Hematopoietic multipotent progenitor cell (in vitro differentiated cells): Measurements from ENCODE around the gene RNF19B. TPM values are rescaled to one million over a fixed set of nuclear protein-coding genes. Genes with fewer than 3 reads are reported as not detected.
"Not testable (repeated sequence)": the region's sequence is repeated elsewhere in the genome, so short reads cannot be mapped to it uniquely, and the experiment has no call there.

Experiments
- DNase-seq, 3 donors: peaks; one replicate each; pipeline ENCODE4 v3.0.0-alpha.2; 2011 to 2015; ENCODE audit warnings: low read depth in 2 of 3, low spot score in 2 of 3
- total RNA-seq: library from RNA; depleted of rRNA; stranded (reverse); fragments of >200 nt; gene quantifications from one replicate; pipeline ENCODE4 v1.2.3, GENCODE V29; 2012

The RNF19B gene
- total RNA-seq, 1 donor: 23.2 TPM

GRCh38 chr1:32992489-32993323 lies 28.1 kb upstream of the RNF19B start:
- peak in 2 of 3 donors; percentile 97 for DNase-seq

- DNase-seq: no peak
These were observed 27.3 kb upstream of the RNF19B start for GRCh38 chr1:32991819-32992488.

GRCh38 chr1:32991386-32991785 lies 26.8 kb upstream of the RNF19B start:
- no peak for DNase-seq

GRCh38 chr1:32990887-32991286 lies 26.3 kb upstream of the RNF19B start:
- DNase-seq: no peak

GRCh38 chr1:32989160-32990050 lies 24.8 kb upstream of the RNF19B start:
- peak in 2 of 3 donors; percentile 64 to 79 for DNase-seq

GRCh38 chr1:32988665-32989064 lies 24.1 kb upstream of the RNF19B start:
- no peak for DNase-seq

GRCh38 chr1:32985226-32985625 lies 20.6 kb upstream of the RNF19B start:
- no peak for DNase-seq

GRCh38 chr1:32984455-32985171 lies 20.0 kb upstream of the RNF19B start:
- DNase-seq: no peak

- DNase-seq: no peak
These were observed 19.5 kb upstream of the RNF19B start for GRCh38 chr1:32984090-32984454.

GRCh38 chr1:32983020-32983419 lies 18.4 kb upstream of the RNF19B start:
- DNase-seq: no peak

- peak; percentile 46 to 92 (median 86) for DNase-seq
These were observed 16.6 kb upstream of the RNF19B start for GRCh38 chr1:32981003-32981901.

GRCh38 chr1:32980080-32980479 lies 15.5 kb upstream of the RNF19B start:
- DNase-seq: no peak

- no peak for DNase-seq
These were observed 14.2 kb upstream of the RNF19B start for GRCh38 chr1:32978854-32979253.

- no peak for DNase-seq
These were observed 13.0 kb upstream of the RNF19B start for GRCh38 chr1:32977546-32978087.

GRCh38 chr1:32975055-32975454 lies 10.4 kb upstream of the RNF19B start:
- DNase-seq: not testable (repeated sequence)

GRCh38 chr1:32973458-32973857 lies 8.8 kb upstream of the RNF19B start:
- DNase-seq: not testable (repeated sequence)

GRCh38 chr1:32972814-32973428 lies 8.3 kb upstream of the RNF19B start:
- DNase-seq: no peak

GRCh38 chr1:32971576-32971975 lies 7.0 kb upstream of the RNF19B start:
- no peak for DNase-seq

GRCh38 chr1:32971156-32971555 lies 6.5 kb upstream of the RNF19B start:
- DNase-seq: no peak
